OCI-LY1 (cell line): ENCODE measurements around the gene BMI1.

ENCODE experiments used
- EZH2 ChIP-seq: fragments of 200-600 bp; sonication (generic), shearing (Covaris generic); IDR thresholded peaks from 2 replicates; pipeline ENCODE4 v1.8.0; 2017; ENCODE audit warnings: borderline replicate concordance, mixed run types, mild to moderate bottlenecking, antibody characterized with exemption, low read length, moderate library complexity, mixed read lengths
- TF ChIP-seq, protein P1 (sequence below): fragments of 200-600 bp; sonication (generic), shearing (Covaris generic); IDR thresholded peaks from 2 replicates; pipeline ENCODE4 v1.5.1; 2017; ENCODE audit warnings: mild to moderate bottlenecking, antibody characterized with exemption, low read length, moderate library complexity, mixed read lengths

DNA sequence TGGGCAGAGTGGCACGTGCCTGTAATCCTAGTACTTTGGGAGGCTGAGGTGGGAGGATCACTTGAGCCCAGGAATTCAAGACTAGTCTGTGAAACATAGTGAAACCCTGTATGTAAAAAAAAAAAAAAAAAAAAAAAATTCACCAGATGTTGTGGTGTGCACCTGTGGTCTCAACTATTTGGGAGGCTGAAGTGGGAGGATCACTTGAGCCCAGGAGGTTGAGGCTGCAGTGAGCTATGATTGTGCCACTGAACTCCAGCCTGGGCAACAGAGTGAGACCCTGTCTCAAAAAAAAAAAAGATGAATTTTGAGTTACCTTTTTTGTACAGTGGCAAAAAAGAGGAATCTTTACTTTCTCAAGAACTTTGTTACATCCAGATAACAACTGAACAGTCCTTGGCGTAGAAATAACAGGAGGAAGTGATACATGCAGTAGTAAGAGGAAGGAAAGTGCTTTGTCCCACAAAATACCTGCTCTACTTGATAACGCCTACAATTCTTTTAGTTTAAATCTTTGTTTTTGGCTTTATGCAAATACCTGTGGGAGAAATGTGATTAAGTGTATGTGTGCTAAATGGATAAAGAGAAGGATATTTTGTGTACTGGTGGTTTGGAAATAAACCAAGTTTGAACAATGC, 53.7 kb downstream of the BMI1 start:
- TF ChIP-seq, protein P1, sequence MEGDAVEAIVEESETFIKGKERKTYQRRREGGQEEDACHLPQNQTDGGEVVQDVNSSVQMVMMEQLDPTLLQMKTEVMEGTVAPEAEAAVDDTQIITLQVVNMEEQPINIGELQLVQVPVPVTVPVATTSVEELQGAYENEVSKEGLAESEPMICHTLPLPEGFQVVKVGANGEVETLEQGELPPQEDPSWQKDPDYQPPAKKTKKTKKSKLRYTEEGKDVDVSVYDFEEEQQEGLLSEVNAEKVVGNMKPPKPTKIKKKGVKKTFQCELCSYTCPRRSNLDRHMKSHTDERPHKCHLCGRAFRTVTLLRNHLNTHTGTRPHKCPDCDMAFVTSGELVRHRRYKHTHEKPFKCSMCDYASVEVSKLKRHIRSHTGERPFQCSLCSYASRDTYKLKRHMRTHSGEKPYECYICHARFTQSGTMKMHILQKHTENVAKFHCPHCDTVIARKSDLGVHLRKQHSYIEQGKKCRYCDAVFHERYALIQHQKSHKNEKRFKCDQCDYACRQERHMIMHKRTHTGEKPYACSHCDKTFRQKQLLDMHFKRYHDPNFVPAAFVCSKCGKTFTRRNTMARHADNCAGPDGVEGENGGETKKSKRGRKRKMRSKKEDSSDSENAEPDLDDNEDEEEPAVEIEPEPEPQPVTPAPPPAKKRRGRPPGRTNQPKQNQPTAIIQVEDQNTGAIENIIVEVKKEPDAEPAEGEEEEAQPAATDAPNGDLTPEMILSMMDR = no peak
- TF ChIP-seq EZH2 = no peak
